PC-9 (cell line): ENCODE measurements around the gene DNAI2.
"Not testable (repeated sequence)": the region's sequence is repeated elsewhere in the genome, so short reads cannot be mapped to it uniquely, and the experiment has no call there.

ENCODE experiments used
- EZH2 ChIP-seq: fragments of 200-600 bp; sonication (generic); IDR thresholded peaks from 2 replicates; pipeline ENCODE4 v1.8.0; 2017; ENCODE audit warnings: antibody characterized with exemption, low read depth
- TF ChIP-seq, protein P1 (sequence below): fragments of 200-600 bp; sonication (generic); conservative IDR thresholded peaks from 2 replicates; pipeline ENCODE4 v1.6.1; 2017; ENCODE audit warnings: mixed run types, antibody characterized with exemption, mild to moderate bottlenecking, moderate library complexity

DNA sequence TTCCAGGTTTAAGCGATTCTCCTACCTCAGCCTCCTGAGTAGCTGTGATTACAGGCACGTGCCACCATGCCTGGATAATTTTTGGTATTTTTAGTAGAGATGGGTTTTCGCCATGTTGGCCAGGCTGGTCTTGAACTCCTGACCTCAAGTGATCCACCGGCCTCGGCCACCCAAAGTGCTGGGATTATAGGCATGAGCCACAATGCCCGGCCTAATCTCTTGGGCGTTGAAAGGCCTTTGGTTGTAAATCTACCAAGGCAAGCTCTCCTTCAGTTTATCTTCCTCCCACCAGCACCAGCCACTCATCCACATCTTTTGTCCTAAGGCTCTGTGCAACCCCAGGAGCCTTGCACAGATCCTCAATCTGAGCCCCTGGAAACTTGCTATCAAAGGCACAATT is 5.6 kb downstream of the DNAI2 start:
- TF ChIP-seq, protein P1, sequence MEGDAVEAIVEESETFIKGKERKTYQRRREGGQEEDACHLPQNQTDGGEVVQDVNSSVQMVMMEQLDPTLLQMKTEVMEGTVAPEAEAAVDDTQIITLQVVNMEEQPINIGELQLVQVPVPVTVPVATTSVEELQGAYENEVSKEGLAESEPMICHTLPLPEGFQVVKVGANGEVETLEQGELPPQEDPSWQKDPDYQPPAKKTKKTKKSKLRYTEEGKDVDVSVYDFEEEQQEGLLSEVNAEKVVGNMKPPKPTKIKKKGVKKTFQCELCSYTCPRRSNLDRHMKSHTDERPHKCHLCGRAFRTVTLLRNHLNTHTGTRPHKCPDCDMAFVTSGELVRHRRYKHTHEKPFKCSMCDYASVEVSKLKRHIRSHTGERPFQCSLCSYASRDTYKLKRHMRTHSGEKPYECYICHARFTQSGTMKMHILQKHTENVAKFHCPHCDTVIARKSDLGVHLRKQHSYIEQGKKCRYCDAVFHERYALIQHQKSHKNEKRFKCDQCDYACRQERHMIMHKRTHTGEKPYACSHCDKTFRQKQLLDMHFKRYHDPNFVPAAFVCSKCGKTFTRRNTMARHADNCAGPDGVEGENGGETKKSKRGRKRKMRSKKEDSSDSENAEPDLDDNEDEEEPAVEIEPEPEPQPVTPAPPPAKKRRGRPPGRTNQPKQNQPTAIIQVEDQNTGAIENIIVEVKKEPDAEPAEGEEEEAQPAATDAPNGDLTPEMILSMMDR, result not testable (repeated sequence)
- not testable (repeated sequence) for TF ChIP-seq EZH2
